Fibroblast of lung (primary cell): ENCODE data around the gene KRT7. TPM values are rescaled to one million over a fixed set of nuclear protein-coding genes. Genes with fewer than 3 reads are reported as not detected.

Experiments
- DNase-seq, 2 donors: peaks; one replicate each; pipeline versions ENCODE4 v3.0.0 to v3.0.0-alpha.2; 2010; ENCODE audit warnings: low read depth in 2 of 2
- H2AFZ ChIP-seq: 2 replicates; pipeline ENCODE4 v1.5.1; 2012; ENCODE audit warnings: low read length, control low read depth, inconsistent platforms
- H3K27ac ChIP-seq: 2 replicates; pipeline ENCODE4 v1.5.1; 2011; ENCODE audit warnings: low read length, control low read depth; ENCODE audit not compliant: insufficient read depth
- H3K27me3 ChIP-seq: 2 replicates; pipeline ENCODE4 v1.5.1; 2011; ENCODE audit warnings: mild to moderate bottlenecking, low read length; ENCODE audit not compliant: control insufficient read depth, insufficient read depth
- H3K36me3 ChIP-seq: 2 replicates; pipeline ENCODE4 v1.5.1; 2011; ENCODE audit warnings: low read length; ENCODE audit not compliant: control insufficient read depth, insufficient read depth
- H3K4me1 ChIP-seq: 2 replicates; pipeline ENCODE4 v1.5.1; 2011; ENCODE audit warnings: low read length; ENCODE audit not compliant: control insufficient read depth, insufficient read depth; ENCODE audit errors: extremely low read depth
- H3K4me2 ChIP-seq: 2 replicates; pipeline ENCODE4 v1.5.1; 2011; ENCODE audit warnings: low read length, control low read depth; ENCODE audit not compliant: insufficient read depth; ENCODE audit errors: extremely low read depth
- H3K4me3 ChIP-seq, 4 experiments: fragments of 200-600 bp in 1 of 4; sonication (generic) in 1 of 4; replicated peaks in 1 of 4; 2 replicates each; pipeline ENCODE4 v1.5.1; 2011 to 2016; ENCODE audit warnings: low read length in 4 of 4, low read depth in 3 of 4, mild to moderate bottlenecking in 3 of 4, control low read depth in 2 of 4, inconsistent platforms in 1 of 4, mixed read lengths in 1 of 4; ENCODE audit not compliant: insufficient read depth in 1 of 4; ENCODE audit errors: control extremely low read depth in 1 of 4
- H3K79me2 ChIP-seq: 2 replicates; pipeline ENCODE4 v1.5.1; 2012; ENCODE audit warnings: mild to moderate bottlenecking, low read length, inconsistent platforms; ENCODE audit not compliant: control insufficient read depth, insufficient read depth
- H3K9ac ChIP-seq: 2 replicates; pipeline ENCODE4 v1.5.1; 2011; ENCODE audit warnings: mild to moderate bottlenecking, low read length, control low read depth; ENCODE audit not compliant: insufficient read depth
- H3K9me3 ChIP-seq: 2 replicates; pipeline ENCODE4 v1.5.1; 2012; ENCODE audit warnings: low read depth, low read length; ENCODE audit not compliant: control insufficient read depth, insufficient read depth
- H4K20me1 ChIP-seq: 2 replicates; pipeline ENCODE4 v1.5.1; 2011; ENCODE audit warnings: low read length; ENCODE audit not compliant: control insufficient read depth, insufficient read depth; ENCODE audit errors: extremely low read depth
- CTCF ChIP-seq, 2 donors: IDR thresholded peaks in 1 of 2; conservative IDR thresholded peaks in 1 of 2; 1 replicate in 1 of 2; 2 replicates in 1 of 2; pipeline ENCODE4 v1.5.1; 2011 to 2012; ENCODE audit warnings: low read length in 2 of 2, control low read depth in 1 of 2, inconsistent platforms in 1 of 2, low read depth in 1 of 2, mild to moderate bottlenecking in 1 of 2
- EZH2 ChIP-seq: IDR thresholded peaks from 2 replicates; pipeline ENCODE4 v1.5.1; 2012; ENCODE audit warnings: low read length, control low read depth, mild to moderate bottlenecking; ENCODE audit errors: missing control alignments
- polyA plus RNA-seq, 2 donors: library from polyadenylated mRNA; depleted of rRNA in 1 of 2; stranded (reverse) in 1 of 2; unstranded in 1 of 2; fragments of >200 nt; gene quantifications; 2 replicates each; pipeline ENCODE4 v1.2.1, GENCODE V29; 2011 to 2012; ENCODE audit warnings: missing spikeins in 1 of 2
- total RNA-seq: library from RNA; depleted of rRNA; stranded (reverse); fragments of >200 nt; gene quantifications from 2 replicates; pipeline ENCODE4 v1.2.1, GENCODE V29; 2014

The KRT7 gene
- total and polyA plus RNA-seq, 2 donors (not counting 1 experiment from before 2014, with no cell fraction given), result 3.5 to 8.6 TPM

- TF ChIP-seq EZH2 (no peak), CTCF (conservative IDR thresholded peaks at IDR 0.05 in 1 of 2, IDR thresholded peaks at IDR 0.05 in 1 of 2; ENCODE audit: low read depth in 1 of 2, low read length in 2 of 2) (no peak)
- no peak for DNase-seq
- H3K36me3 ChIP-seq, result no peaks in the 10 kb centered on the region
- no peak overlapping the region for H3K4me2 ChIP-seq
- H3K27me3 ChIP-seq, result peaks cover 28% of the 10 kb centered on the region
- no peaks in the 10 kb centered on the region for H3K79me2 ChIP-seq
- H2AFZ ChIP-seq, result no peak overlapping the region
- H3K4me3 ChIP-seq, result no peak overlapping the region
- no peak overlapping the region for H3K9ac ChIP-seq
- no peaks in the 10 kb centered on the region for H3K9me3 ChIP-seq
- H4K20me1 ChIP-seq, result no peaks in the 10 kb centered on the region
- no peak overlapping the region for H3K27ac ChIP-seq
- H3K4me1 ChIP-seq, result no peaks in the 10 kb centered on the region
Measured at GRCh38 chr12:52254965-52255751, 22.1 kb downstream of the KRT7 start.

DNA sequence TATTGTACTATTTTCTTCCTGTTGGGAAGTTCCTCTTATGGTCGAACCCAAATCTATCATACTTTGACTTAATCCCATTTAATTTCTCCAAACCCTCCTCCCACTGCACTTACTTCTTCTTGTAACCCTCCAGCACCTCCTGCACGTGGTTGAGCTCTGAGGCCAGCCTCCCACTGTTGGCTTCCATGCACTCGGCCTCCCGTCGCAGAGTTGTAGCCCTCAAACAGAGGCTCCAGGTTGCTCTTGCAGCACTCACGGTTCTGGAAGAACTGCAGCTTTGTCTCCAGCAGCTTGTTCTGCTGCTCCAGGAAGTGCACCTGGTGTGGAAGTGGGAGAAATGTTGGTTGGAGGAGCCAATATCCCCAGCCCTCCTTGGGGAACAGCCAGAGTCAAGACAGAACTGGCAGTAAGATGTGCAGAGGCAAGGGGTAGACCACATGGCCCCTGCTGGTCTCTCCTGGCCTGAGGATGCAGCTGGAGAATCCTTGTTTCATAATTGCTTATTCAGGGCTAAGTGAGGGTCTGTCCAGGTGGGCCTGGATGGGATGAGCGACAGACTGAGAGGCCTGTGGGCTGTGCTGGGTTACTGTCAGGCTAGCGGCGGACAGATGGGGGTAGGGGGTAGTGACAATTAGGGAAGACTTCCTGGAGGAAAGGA lies 23.0 kb downstream of the KRT7 start:
- no peaks in the 10 kb centered on the region for H3K9me3 ChIP-seq
- H2AFZ ChIP-seq, result no peak overlapping the region
- peaks cover 25% of the 10 kb centered on the region for H3K27me3 ChIP-seq

More for the DNA sequence above, 23.0 kb downstream of the KRT7 start:
- no peak for DNase-seq
- Histone ChIP-seq H3K4me2 (no peak overlapping the region), H3K9ac (no peak overlapping the region), H3K79me2 (no peaks in the 10 kb centered on the region), H3K36me3 (no peaks in the 10 kb centered on the region), H3K27ac (no peak overlapping the region), H3K4me1 (no peaks in the 10 kb centered on the region), H3K4me3 (no peak overlapping the region), H4K20me1 (no peaks in the 10 kb centered on the region)
- TF ChIP-seq EZH2 (no peak), CTCF (conservative IDR thresholded peaks at IDR 0.05 in 1 of 2, IDR thresholded peaks at IDR 0.05 in 1 of 2; ENCODE audit: low read depth in 1 of 2, low read length in 2 of 2) (no peak)
